Transverse colon (tissue), 4 donors: ENCODE results near the gene AP3M1.

Source experiments
- CTCF ChIP-seq, 5 experiments: fragments of 200-600 bp in 3 of 5; fragments of 450-650 bp in 2 of 5; sonication (generic) in 3 of 5; IDR thresholded peaks; 1 replicate in 2 of 5; 2 replicates in 3 of 5; pipeline ENCODE4 v1.5.1; 2016 to 2017; ENCODE audit warnings: antibody characterized with exemption in 5 of 5, inconsistent platforms in 3 of 5, mild to moderate bottlenecking in 2 of 5, moderate library complexity in 1 of 5
- EP300 ChIP-seq: sonication (generic); formaldehyde crosslinking; IDR thresholded peaks from one replicate; pipeline ENCODE4 v1.6.1; 2017; ENCODE audit warnings: antibody characterized with exemption, low read depth
- POLR2A ChIP-seq: fragments of 450-650 bp; IDR thresholded peaks from one replicate; pipeline ENCODE4 v1.6.1; 2016; ENCODE audit warnings: antibody characterized with exemption, mild to moderate bottlenecking, moderate library complexity
- POLR2AphosphoS5 ChIP-seq, 3 donors: sonication (generic); formaldehyde crosslinking; IDR thresholded peaks; one replicate each; pipeline ENCODE4 v1.6.1; 2016; ENCODE audit warnings: antibody characterized with exemption in 3 of 3

- TF ChIP-seq CTCF (IDR thresholded peaks at IDR 0.05) (no peak), POLR2A (no peak), POLR2AphosphoS5 (IDR thresholded peaks at IDR 0.05) (no peak), EP300 (no peak)
Observed at GRCh38 chr10:74174521-74174920, 23.9 kb upstream of the AP3M1 start.
